ENCODE data around the gene AP5Z1. TPM values are rescaled to one million over a fixed set of nuclear protein-coding genes. Genes with fewer than 3 reads are reported as not detected.
A peak's percentile ranks its signal among the peaks of the same experiment; 100 is the strongest.

The AP5Z1 gene
- total and polyA plus RNA-seq, 2 donors (not counting 1 experiment from before 2014, with no cell fraction given) = 11.1 to 32.2 TPM

- no peaks in the 10 kb centered on the region for H3K4me1 ChIP-seq (ENCODE audit: control insufficient read depth, extremely low read depth, insufficient read depth, low read length)
- H3K27me3 ChIP-seq (ENCODE audit: control insufficient read depth, insufficient read depth, low read length) = no peaks in the 10 kb centered on the region
- H3K79me2 ChIP-seq (ENCODE audit: control insufficient read depth, insufficient read depth, low read length) = no peaks in the 10 kb centered on the region
- H3K27ac ChIP-seq (ENCODE audit: insufficient read depth, low read length) = no peak overlapping the region
- DNase-seq (ENCODE audit: low read depth in 2 of 2) = no peak
- H3K9ac ChIP-seq (ENCODE audit: insufficient read depth, low read length) = no peak overlapping the region
- no peak overlapping the region for H3K4me2 ChIP-seq (ENCODE audit: extremely low read depth, insufficient read depth, low read length)
- no peak for TF ChIP-seq CTCF (conservative IDR thresholded peaks at IDR 0.05 in 1 of 2, IDR thresholded peaks at IDR 0.05 in 1 of 2; ENCODE audit: low read depth in 1 of 2, low read length in 2 of 2)
- H2AFZ ChIP-seq (ENCODE audit: low read length) = no peak overlapping the region
- no peak overlapping the region for H3K4me3 ChIP-seq (replicated peaks in 1 of 4; ENCODE audit: control extremely low read depth in 1 of 4, insufficient read depth in 1 of 4, low read depth in 3 of 4, low read length in 4 of 4)
- no peaks in the 10 kb centered on the region for H3K9me3 ChIP-seq (ENCODE audit: control insufficient read depth, insufficient read depth, low read depth, low read length)
- H3K36me3 ChIP-seq (ENCODE audit: control insufficient read depth, insufficient read depth, low read length) = peaks cover 16% of the 10 kb centered on the region
- no peaks in the 10 kb centered on the region for H4K20me1 ChIP-seq (ENCODE audit: control insufficient read depth, extremely low read depth, insufficient read depth, low read length)
Observed at GRCh38 chr7:4768597-4769569, 6.5 kb upstream of the AP5Z1 start.

DNA sequence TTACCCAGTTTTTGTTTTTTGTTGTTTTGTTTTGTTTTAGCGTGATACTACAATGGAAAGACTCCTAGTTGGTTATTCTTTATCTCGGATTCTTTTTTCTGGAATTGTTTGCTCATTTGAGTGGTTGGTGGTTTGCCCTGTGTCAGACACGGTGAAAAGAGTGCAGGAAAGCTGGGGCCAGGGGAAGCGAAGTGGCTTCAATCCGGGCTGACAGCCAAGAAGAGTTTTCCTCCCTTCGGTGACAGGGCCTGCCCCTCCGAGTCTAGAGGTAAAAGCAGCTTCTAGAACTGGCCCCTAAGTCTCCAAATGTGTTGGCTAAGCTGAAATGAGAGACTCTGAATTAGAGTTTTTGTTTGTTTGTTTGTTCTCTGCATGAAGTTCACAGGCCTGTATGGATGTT is 5.7 kb upstream of the AP5Z1 start:
- Histone ChIP-seq H3K9ac (ENCODE audit: insufficient read depth, low read length) (no peak overlapping the region), H3K79me2 (ENCODE audit: control insufficient read depth, insufficient read depth, low read length) (no peaks in the 10 kb centered on the region), H3K4me3 (replicated peaks in 1 of 4; ENCODE audit: control extremely low read depth in 1 of 4, insufficient read depth in 1 of 4, low read depth in 3 of 4, low read length in 4 of 4) (no peak overlapping the region), H2AFZ (ENCODE audit: low read length) (no peak overlapping the region), H3K36me3 (ENCODE audit: control insufficient read depth, insufficient read depth, low read length) (peaks cover 10% of the 10 kb centered on the region), H3K27me3 (ENCODE audit: control insufficient read depth, insufficient read depth, low read length) (no peaks in the 10 kb centered on the region), H4K20me1 (ENCODE audit: control insufficient read depth, extremely low read depth, insufficient read depth, low read length) (no peaks in the 10 kb centered on the region), H3K4me1 (ENCODE audit: control insufficient read depth, extremely low read depth, insufficient read depth, low read length) (no peaks in the 10 kb centered on the region), H3K4me2 (ENCODE audit: extremely low read depth, insufficient read depth, low read length) (no peak overlapping the region), H3K9me3 (ENCODE audit: control insufficient read depth, insufficient read depth, low read depth, low read length) (no peaks in the 10 kb centered on the region), H3K27ac (ENCODE audit: insufficient read depth, low read length) (no peak overlapping the region)
- DNase-seq (ENCODE audit: low read depth in 2 of 2) = peak; percentile 17 to 33
- TF ChIP-seq EZH2 (IDR thresholded peaks at IDR 0.05; ENCODE audit: low read length, missing control alignments) (no peak), CTCF (conservative IDR thresholded peaks at IDR 0.05 in 1 of 2, IDR thresholded peaks at IDR 0.05 in 1 of 2; ENCODE audit: low read depth in 1 of 2, low read length in 2 of 2) (no peak)

DNA sequence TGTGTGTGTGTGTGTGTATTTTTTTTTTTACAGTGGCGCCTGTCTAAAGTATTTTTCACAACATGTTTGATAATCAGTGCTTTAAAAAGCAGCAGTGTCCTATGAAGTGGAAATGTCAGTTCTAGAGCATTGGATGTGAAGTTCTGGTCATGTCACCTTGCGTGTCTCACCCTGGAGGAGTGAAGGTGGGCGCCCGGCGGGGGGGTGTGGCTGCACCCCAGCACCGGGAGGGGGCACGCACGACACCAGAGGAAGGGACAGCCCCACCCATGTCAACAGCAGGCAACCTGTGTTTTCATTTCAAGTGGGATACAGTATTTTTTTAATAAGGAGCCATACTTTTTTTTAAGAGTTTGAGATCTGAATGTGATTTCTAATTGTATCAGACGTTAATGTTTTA is 4.5 kb upstream of the AP5Z1 start:
- no peak for TF ChIP-seq CTCF (conservative IDR thresholded peaks at IDR 0.05 in 1 of 2, IDR thresholded peaks at IDR 0.05 in 1 of 2; ENCODE audit: low read depth in 1 of 2, low read length in 2 of 2)
- Histone ChIP-seq H4K20me1 (ENCODE audit: control insufficient read depth, extremely low read depth, insufficient read depth, low read length) (no peaks in the 10 kb centered on the region), H3K9ac (ENCODE audit: insufficient read depth, low read length) (no peak overlapping the region), H3K9me3 (ENCODE audit: control insufficient read depth, insufficient read depth, low read depth, low read length) (no peaks in the 10 kb centered on the region), H3K27me3 (ENCODE audit: control insufficient read depth, insufficient read depth, low read length) (no peaks in the 10 kb centered on the region), H3K4me3 (replicated peaks in 1 of 4; ENCODE audit: control extremely low read depth in 1 of 4, insufficient read depth in 1 of 4, low read depth in 3 of 4, low read length in 4 of 4) (no peak overlapping the region), H3K36me3 (ENCODE audit: control insufficient read depth, insufficient read depth, low read length) (peaks cover 5% of the 10 kb centered on the region), H3K4me2 (ENCODE audit: extremely low read depth, insufficient read depth, low read length) (no peak overlapping the region), H3K4me1 (ENCODE audit: control insufficient read depth, extremely low read depth, insufficient read depth, low read length) (no peaks in the 10 kb centered on the region), H2AFZ (ENCODE audit: low read length) (no peak overlapping the region), H3K27ac (ENCODE audit: insufficient read depth, low read length) (no peak overlapping the region), H3K79me2 (ENCODE audit: control insufficient read depth, insufficient read depth, low read length) (peaks cover 3% of the 10 kb centered on the region)
- DNase-seq (ENCODE audit: low read depth in 2 of 2) = no peak
